NT2/D1 (cell line): Measurements from ENCODE around the gene TBCD.
A peak's percentile ranks its signal among the peaks of the same experiment; 100 is the strongest.

Experiments used
- DNase-seq: peaks from one replicate; pipeline ENCODE4 v3.0.0-alpha.2; 2011; ENCODE audit warnings: low read depth, low spot score
- H3K27me3 ChIP-seq: 2 replicates; pipeline ENCODE4 v1.6.0; 2011; ENCODE audit warnings: mild to moderate bottlenecking; ENCODE audit not compliant: insufficient read length, insufficient read depth
- H3K36me3 ChIP-seq: 2 replicates; pipeline ENCODE4 v1.6.1; 2011; ENCODE audit warnings: mild to moderate bottlenecking, low read length, mixed read lengths; ENCODE audit not compliant: insufficient read depth, insufficient read length
- H3K4me1 ChIP-seq: 2 replicates; pipeline ENCODE4 v1.5.1; 2011; ENCODE audit not compliant: insufficient read depth, insufficient read length
- H3K4me3 ChIP-seq: 2 replicates; pipeline ENCODE4 v1.5.1; 2011; ENCODE audit warnings: low read depth; ENCODE audit not compliant: insufficient read length
- H3K9ac ChIP-seq: 2 replicates; pipeline ENCODE4 v1.6.0; 2011; ENCODE audit warnings: low read depth; ENCODE audit not compliant: insufficient read length
- H3K9me3 ChIP-seq: 2 replicates; pipeline ENCODE4 v1.5.1; 2011; ENCODE audit warnings: mild to moderate bottlenecking, low read length; ENCODE audit not compliant: insufficient read depth
- SUZ12 ChIP-seq: IDR thresholded peaks from 2 replicates; pipeline ENCODE4 v1.6.1; 2011; ENCODE audit not compliant: insufficient read length, insufficient read depth; ENCODE audit errors: extremely low read depth
- YY1 ChIP-seq: IDR thresholded peaks from 2 replicates; pipeline ENCODE4 v1.6.1; 2011; ENCODE audit not compliant: insufficient read length, insufficient read depth
- ZNF274 ChIP-seq: IDR thresholded peaks from 2 replicates; pipeline ENCODE4 v1.6.1; 2011; ENCODE audit warnings: mild to moderate bottlenecking, low read depth, low read length

The TBCD gene

DNA sequence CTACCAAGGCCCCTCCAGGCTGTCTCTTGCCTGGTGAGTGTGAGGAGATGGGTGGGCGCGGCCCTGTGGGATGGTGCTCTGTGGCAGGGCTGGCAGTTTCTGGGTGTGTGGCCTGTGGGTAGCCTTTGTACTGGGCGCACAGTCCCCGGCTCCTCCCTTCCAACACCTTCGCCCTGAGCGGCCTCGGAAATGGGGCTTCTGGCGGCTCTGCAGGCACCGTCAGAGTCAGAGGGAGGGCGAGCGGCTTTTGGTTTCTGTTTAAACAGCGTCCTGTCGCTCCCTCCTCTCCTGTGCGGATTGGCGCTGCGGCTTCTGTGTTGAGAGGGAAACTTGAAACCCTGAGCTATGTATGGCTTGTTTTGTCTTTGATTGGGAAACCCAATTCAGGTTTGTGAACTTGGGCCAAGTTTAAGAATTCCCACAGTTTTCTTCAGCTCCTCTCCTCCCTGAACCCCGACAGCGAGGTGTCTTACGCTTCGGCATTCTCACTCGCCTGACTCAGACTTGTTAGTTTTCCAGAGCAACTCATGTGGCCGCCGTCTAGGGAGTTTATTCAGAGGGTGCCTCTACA, 96.2 kb downstream of the TBCD start:
- no peaks in the 10 kb centered on the region for H3K27me3 ChIP-seq
- peak overlapping the region; percentile 50 for H3K9ac ChIP-seq
- TF ChIP-seq ZNF274: no peak
- TF ChIP-seq YY1: no peak
- TF ChIP-seq SUZ12: no peak
- H3K4me3 ChIP-seq: no peak overlapping the region
- DNase-seq: no peak
- peaks cover 8% of the 10 kb centered on the region for H3K36me3 ChIP-seq
- H3K4me1 ChIP-seq: peaks cover 6% of the 10 kb centered on the region
- no peaks in the 10 kb centered on the region for H3K9me3 ChIP-seq

DNA sequence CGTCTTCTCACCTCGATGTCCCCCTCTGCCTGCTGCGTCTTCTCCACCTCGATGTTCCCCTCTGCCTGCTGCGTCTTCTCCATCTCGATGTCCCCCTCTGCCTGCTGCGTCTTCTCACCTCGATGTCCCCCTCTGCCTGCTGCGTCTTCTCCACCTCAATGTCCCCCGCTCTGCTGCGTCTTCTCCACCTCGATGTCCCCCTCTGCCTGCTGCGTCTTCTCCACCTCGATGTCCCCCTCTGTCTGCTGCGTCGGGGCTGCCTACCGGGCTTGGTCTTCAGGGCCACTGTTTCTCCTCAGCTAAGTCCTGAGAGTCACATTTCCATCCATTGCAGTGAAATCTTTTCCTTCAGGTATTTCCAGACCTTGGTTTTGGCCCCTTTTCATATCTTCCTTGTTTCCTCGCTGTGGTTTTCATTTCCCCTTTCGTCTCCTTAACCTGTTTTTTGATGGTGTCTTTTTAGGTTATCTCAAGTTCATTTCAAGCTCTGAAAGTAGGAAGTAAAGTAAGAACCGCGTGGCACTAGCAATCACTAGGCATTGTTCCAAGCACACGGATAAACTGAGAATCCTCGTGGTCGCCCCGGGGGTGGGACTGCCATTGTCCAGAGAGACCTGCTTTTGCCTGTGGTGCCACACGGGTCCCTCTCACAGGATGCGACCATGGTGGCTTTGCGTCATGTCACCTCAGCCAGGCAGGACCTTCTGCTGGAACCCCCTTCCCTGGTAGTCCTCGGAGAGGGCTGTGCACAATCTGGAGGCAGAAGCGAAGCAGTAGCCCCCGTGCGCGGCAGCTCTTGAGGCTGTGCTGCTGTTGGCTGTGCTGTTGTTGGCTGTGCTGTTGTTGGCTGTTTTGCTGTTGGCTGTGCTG, 97.4 kb downstream of the TBCD start:
- no peak for DNase-seq
- peaks cover 12% of the 10 kb centered on the region for H3K36me3 ChIP-seq
- no peak overlapping the region for H3K4me3 ChIP-seq
- no peaks in the 10 kb centered on the region for H3K27me3 ChIP-seq
- no peaks in the 10 kb centered on the region for H3K9me3 ChIP-seq
- TF ChIP-seq YY1 (no peak), ZNF274 (no peak), SUZ12 (no peak)
- no peak overlapping the region for H3K9ac ChIP-seq
- peaks cover 4% of the 10 kb centered on the region for H3K4me1 ChIP-seq

DNA sequence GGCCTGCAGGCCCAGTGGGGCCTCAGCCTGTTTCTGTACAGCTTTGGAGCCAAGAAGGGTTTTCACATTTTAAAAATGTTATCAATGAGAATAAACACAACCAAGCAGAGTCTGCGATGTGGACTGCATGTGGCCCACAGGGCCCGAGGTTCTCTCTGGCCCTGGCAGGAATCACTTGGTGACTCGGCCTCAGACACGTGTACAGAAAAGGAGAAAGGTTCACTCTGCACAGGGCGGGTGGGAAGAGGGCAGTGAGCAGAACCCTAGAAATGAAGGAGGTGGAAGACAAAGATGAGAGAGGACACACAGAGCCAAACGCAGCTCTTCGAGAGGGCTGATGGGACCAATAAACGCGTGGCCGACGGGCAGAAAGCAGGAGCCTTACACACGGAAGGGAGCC, 99.5 kb downstream of the TBCD start:
- TF ChIP-seq ZNF274 (no peak), SUZ12 (no peak), YY1 (no peak)
- Histone ChIP-seq H3K9me3 (no peaks in the 10 kb centered on the region), H3K36me3 (peaks cover 20% of the 10 kb centered on the region), H3K4me3 (no peak overlapping the region), H3K27me3 (no peaks in the 10 kb centered on the region), H3K9ac (no peak overlapping the region), H3K4me1 (peaks cover 3% of the 10 kb centered on the region)
- DNase-seq: no peak

GRCh38 chr17:82854226-82854625, 102.4 kb downstream of the TBCD start:
- TF ChIP-seq YY1 (no peak), ZNF274 (no peak), SUZ12 (no peak)
- no peak for DNase-seq

GRCh38 chr17:82856361-82856760, 104.5 kb downstream of the TBCD start:
- DNase-seq: no peak
- H3K4me3 ChIP-seq: no peak overlapping the region
- TF ChIP-seq ZNF274: no peak
- no peak for TF ChIP-seq YY1
- no peak for TF ChIP-seq SUZ12
- H3K36me3 ChIP-seq: peaks cover 19% of the 10 kb centered on the region
- no peak overlapping the region for H3K9ac ChIP-seq
- H3K27me3 ChIP-seq: no peaks in the 10 kb centered on the region
- H3K9me3 ChIP-seq: no peaks in the 10 kb centered on the region
- H3K4me1 ChIP-seq: peaks cover 9% of the 10 kb centered on the region

More at GRCh38 chr17:82854226-82854625, 102.4 kb downstream of the TBCD start:
- H3K9me3 ChIP-seq: no peaks in the 10 kb centered on the region
- H3K36me3 ChIP-seq: peaks cover 19% of the 10 kb centered on the region
- H3K9ac ChIP-seq: no peak overlapping the region
- H3K4me1 ChIP-seq: peaks cover 9% of the 10 kb centered on the region
- H3K4me3 ChIP-seq: no peak overlapping the region
- H3K27me3 ChIP-seq: no peaks in the 10 kb centered on the region

- Histone ChIP-seq H3K4me3 (no peak overlapping the region), H3K9me3 (no peaks in the 10 kb centered on the region), H3K27me3 (no peaks in the 10 kb centered on the region), H3K36me3 (peaks cover 19% of the 10 kb centered on the region), H3K9ac (no peak overlapping the region), H3K4me1 (peaks cover 14% of the 10 kb centered on the region)
- TF ChIP-seq SUZ12 (no peak), ZNF274 (no peak)
- DNase-seq: no peak
Observed at GRCh38 chr17:82858376-82859126, 106.7 kb downstream of the TBCD start.

DNA sequence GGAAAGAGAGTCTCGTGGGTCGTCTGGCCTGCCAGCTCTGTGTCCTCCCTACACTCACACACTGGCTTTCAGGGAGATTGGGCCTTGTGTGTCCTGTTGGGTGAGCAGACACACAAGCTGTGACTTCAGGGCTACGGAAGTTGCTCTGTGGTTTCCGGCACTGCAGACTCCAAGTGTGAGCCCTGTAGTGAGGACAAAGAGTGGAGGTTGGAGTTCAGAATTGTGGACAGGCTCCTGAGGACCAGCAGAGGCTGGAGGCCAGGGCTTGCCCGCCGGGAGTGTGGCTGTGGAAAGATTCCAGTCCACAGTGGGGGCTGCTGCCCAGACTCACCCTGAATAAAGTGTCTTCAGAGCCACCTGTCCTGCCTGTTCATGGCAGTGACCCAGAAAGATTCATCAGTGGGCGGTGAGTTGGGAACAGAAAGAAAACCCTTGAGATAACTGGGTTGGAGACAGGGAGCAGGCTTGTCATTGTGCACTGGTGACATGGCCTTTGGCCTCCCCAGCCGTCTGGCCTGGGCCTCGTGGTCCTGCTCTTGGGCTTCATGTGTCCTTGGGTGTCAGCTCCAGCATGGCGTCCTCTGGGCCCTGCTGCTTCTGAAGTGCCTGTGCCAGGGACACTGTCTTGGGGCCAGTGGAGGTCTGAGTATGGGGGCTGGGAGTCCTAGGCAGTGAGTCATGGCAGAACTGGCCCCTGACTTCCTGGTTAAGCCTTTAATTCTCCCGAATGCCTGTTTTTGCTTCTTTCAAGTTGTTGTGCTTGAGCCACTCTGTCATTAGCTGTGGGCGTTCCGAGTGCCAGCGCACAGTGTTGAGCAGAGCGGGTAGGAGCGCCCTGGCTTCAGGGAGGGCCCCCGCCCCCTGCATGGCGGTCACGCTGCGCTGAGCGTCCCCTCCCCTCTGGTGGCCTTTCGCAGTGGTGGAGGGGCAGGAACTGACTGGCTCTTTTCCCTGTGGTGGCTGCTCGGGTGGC, 107.9 kb downstream of the TBCD start:
- TF ChIP-seq YY1 (no peak), ZNF274 (no peak), SUZ12 (no peak)
- DNase-seq: no peak
- no peaks in the 10 kb centered on the region for H3K9me3 ChIP-seq
- no peak overlapping the region for H3K4me3 ChIP-seq
- H3K36me3 ChIP-seq: peaks cover 11% of the 10 kb centered on the region
- H3K27me3 ChIP-seq: no peaks in the 10 kb centered on the region
- H3K9ac ChIP-seq: no peak overlapping the region
- H3K4me1 ChIP-seq: peaks cover 23% of the 10 kb centered on the region
